RWPE2 (cell line): ENCODE measurements around the gene DLG2.

Experiments
- ATAC-seq: fragments of 200-7000 bp; cut with Tn5 transposase; 3 replicates; pipeline ENCODE4 v1.9.1; 2021; ENCODE audit warnings: low read depth
- DNase-seq: peaks from one replicate; pipeline ENCODE4 v3.0.0-alpha.2; 2020; ENCODE audit warnings: low spot score
- H3K27ac ChIP-seq: fragments of 450-650 bp; 2 replicates; pipeline ENCODE4 v1.5.1; 2017; ENCODE audit warnings: mild to moderate bottlenecking; ENCODE audit not compliant: poor library complexity, severe bottlenecking
- H3K27me3 ChIP-seq: fragments of 250-450 bp; sonication (Bioruptor Pico); 2 replicates; pipeline ENCODE4 v1.5.1; 2021; ENCODE audit warnings: mild to moderate bottlenecking, moderate library complexity; ENCODE audit not compliant: insufficient read depth, poor library complexity, severe bottlenecking
- H3K36me3 ChIP-seq: fragments of 250-450 bp; sonication (Bioruptor Pico); 2 replicates; pipeline ENCODE4 v1.5.1; 2020; ENCODE audit warnings: low read depth, mild to moderate bottlenecking, moderate library complexity
- H3K4me1 ChIP-seq: fragments of 250-450 bp; sonication (Bioruptor Pico); 2 replicates; pipeline ENCODE4 v1.5.1; 2021; ENCODE audit warnings: mild to moderate bottlenecking, moderate library complexity; ENCODE audit not compliant: insufficient read depth, poor library complexity, severe bottlenecking
- H3K4me3 ChIP-seq: fragments of 250-450 bp; sonication (Bioruptor Pico); 2 replicates; pipeline ENCODE4 v1.5.1; 2021; ENCODE audit warnings: mild to moderate bottlenecking, moderate library complexity; ENCODE audit not compliant: severe bottlenecking
- H3K9me3 ChIP-seq: fragments of 250-450 bp; sonication (Bioruptor Pico); 2 replicates; pipeline ENCODE4 v1.5.1; 2021; ENCODE audit warnings: mild to moderate bottlenecking, moderate library complexity; ENCODE audit not compliant: severe bottlenecking
- CTCF ChIP-seq: fragments of 450-650 bp; IDR thresholded peaks from one replicate; pipeline ENCODE4 v1.5.1; 2017; ENCODE audit warnings: mild to moderate bottlenecking, moderate library complexity; ENCODE audit not compliant: poor library complexity, severe bottlenecking

The DLG2 gene

GRCh38 chr11:84914511-84914910, 712.6 kb downstream of the DLG2 start:
- ATAC-seq (no peak), DNase-seq (no peak)
- Histone ChIP-seq H3K36me3 (no peaks in the 10 kb centered on the region), H3K9me3 (no peaks in the 10 kb centered on the region), H3K4me3 (no peak overlapping the region), H3K27me3 (peaks cover under 1% of the 10 kb centered on the region), H3K4me1 (no peaks in the 10 kb centered on the region), H3K27ac (no peak overlapping the region)
- no peak for TF ChIP-seq CTCF

- H3K4me3 ChIP-seq = no peak overlapping the region
- no peak for TF ChIP-seq CTCF
- no peak overlapping the region for H3K27ac ChIP-seq
- peaks cover 3% of the 10 kb centered on the region for H3K4me1 ChIP-seq
- DNase-seq (no peak), ATAC-seq (no peak)
- no peaks in the 10 kb centered on the region for H3K27me3 ChIP-seq
- no peaks in the 10 kb centered on the region for H3K36me3 ChIP-seq
- H3K9me3 ChIP-seq = no peaks in the 10 kb centered on the region
Measured at GRCh38 chr11:84909740-84910139, 717.4 kb downstream of the DLG2 start.

GRCh38 chr11:84906995-84907394, 720.1 kb downstream of the DLG2 start:
- H3K27me3 ChIP-seq = no peaks in the 10 kb centered on the region
- H3K36me3 ChIP-seq = no peaks in the 10 kb centered on the region
- H3K9me3 ChIP-seq = no peaks in the 10 kb centered on the region
- DNase-seq = no peak
- no peak overlapping the region for H3K27ac ChIP-seq
- H3K4me3 ChIP-seq = no peak overlapping the region
- TF ChIP-seq CTCF = no peak
- peak; percentile 78 for ATAC-seq
- peaks cover 3% of the 10 kb centered on the region for H3K4me1 ChIP-seq

- Histone ChIP-seq H3K4me1 (peaks cover 3% of the 10 kb centered on the region), H3K27ac (no peak overlapping the region), H3K9me3 (no peaks in the 10 kb centered on the region), H3K27me3 (no peaks in the 10 kb centered on the region), H3K36me3 (no peaks in the 10 kb centered on the region), H3K4me3 (no peak overlapping the region)
- ATAC-seq (no peak), DNase-seq (no peak)
- no peak for TF ChIP-seq CTCF
Measured at GRCh38 chr11:84905411-84905810, 721.7 kb downstream of the DLG2 start.

- Histone ChIP-seq H3K36me3 (no peaks in the 10 kb centered on the region), H3K9me3 (no peaks in the 10 kb centered on the region), H3K4me3 (no peak overlapping the region), H3K4me1 (peaks cover 3% of the 10 kb centered on the region), H3K27me3 (no peaks in the 10 kb centered on the region), H3K27ac (no peak overlapping the region)
- no peak for TF ChIP-seq CTCF
- no peak for DNase-seq
- ATAC-seq = no peak
Measured at GRCh38 chr11:84902445-84902844, 724.7 kb downstream of the DLG2 start.
